GM21825 (cell line): ENCODE measurements around the gene MYL12B.
A peak's percentile ranks its signal among the peaks of the same experiment; 100 is the strongest.
"Not testable (repeated sequence)": the region's sequence is repeated elsewhere in the genome, so short reads cannot be mapped to it uniquely, and the experiment has no call there.

ENCODE experiments used
- ATAC-seq: cut with Tn5 transposase; IDR thresholded peaks from one replicate; pipeline ENCODE4 v1.9.1; 2021; ENCODE audit warnings: mild to moderate bottlenecking, moderate library complexity; ENCODE audit not compliant: unreplicated experiment

Gene MYL12B

DNA sequence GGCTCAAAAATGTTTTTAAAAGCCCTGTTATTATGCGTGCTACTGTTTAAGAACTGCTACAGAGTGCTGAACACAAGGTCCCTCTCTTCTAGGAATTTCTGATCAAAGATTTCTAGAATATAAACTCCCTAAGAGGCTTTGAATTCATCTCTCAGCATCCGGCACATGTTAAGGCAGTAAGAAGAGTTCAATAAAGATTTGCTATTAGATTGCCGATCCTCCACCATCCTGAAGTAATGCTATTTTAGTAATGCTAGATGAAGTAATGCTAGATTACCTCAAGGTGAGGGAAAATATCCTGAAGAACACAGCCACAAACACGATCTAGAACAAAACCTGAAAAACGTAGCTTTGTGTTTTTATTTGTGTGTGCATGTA lies 949 bp upstream of the MYL12B start:
- no peak for ATAC-seq

DNA sequence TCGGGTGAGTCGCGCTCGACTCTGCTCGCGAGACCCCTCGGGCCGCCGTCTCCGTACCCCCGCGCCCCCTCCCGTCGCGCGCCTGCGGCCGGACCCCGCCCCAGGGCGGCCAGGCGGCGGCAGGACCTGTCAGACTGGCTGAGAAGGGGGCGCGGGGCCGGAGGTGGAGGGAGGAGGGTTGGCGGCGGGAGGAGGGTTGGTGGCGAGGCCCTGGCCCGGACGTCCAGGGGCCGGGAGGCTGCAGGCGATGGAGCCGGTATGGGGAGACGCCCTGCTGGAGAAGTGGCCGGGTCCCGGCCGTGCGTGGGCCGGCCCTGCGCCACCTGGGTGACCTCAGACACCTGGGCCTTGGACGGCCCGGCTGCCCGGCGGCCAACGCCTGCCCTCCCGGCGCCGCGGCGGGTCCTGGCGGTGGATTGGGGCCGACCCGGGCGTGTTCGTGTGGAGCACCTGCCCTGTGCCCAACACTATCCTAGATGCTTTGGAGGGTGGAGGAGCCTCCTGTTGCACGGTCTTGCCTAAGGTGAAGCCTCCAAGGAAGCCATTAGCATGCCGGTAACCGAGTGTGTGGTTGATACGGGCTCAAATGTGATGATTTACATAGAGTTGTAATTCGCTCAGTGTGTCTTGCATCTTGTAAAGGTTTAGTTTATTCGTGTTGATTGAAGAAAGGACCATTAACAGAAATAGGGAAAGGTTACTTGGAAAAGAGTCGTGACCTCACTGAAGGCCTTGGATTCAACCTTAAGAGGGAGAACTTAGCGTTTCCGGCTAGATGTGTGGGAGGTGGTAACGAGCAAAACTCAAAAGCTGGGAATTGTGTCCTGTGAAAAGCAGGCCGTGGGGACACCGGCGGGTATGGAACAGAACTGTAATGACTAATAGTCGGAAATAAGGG lies 550 bp downstream of the MYL12B start:
- peak; percentile 35 for ATAC-seq

DNA sequence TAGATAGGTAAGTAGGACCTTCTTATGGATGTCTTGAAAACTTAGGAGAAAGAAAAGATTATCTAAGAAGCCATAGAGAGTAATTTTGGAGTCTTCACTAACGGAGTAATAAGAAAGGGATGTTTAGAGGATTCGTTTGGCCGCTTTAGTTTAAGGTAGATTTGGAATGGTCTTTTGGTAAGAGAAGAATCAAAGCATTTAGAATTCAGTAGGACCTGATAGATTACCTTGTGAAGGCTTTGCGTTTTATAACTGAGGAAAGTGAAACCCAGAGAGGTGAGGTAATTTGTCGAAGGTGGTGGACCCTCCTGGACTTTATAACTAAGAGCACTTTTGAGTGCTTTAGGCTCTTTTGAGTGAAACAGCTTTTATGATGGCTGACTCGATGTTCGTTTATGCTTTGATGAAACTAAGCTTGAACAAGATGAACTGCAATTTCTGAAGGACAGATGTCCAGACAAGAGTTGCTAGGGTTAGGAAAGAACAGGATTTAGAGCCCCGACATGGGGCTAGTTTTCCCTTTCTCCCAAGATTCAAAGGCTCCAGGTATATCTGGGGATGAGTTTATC lies 1.3 kb downstream of the MYL12B start:
- no peak for ATAC-seq

DNA sequence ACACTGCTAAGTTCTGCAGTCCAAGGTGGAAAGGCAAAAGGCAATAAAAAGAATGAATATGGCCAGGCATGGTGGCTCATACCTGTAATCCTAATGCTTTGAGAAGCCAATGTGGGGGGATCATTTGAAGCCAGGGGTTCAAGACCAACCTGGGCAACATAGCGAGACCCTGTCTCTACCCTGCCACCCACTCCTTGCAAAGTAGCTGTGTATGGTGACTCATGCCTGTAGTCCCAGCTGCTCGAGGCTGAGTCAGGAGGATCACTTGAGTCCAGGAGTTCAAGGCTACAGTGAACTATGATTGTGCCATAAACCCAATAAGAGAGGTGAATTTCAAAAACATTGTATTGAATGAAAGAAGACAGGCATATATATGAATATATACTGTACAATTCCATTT lies 2.4 kb downstream of the MYL12B start:
- no peak for ATAC-seq

DNA sequence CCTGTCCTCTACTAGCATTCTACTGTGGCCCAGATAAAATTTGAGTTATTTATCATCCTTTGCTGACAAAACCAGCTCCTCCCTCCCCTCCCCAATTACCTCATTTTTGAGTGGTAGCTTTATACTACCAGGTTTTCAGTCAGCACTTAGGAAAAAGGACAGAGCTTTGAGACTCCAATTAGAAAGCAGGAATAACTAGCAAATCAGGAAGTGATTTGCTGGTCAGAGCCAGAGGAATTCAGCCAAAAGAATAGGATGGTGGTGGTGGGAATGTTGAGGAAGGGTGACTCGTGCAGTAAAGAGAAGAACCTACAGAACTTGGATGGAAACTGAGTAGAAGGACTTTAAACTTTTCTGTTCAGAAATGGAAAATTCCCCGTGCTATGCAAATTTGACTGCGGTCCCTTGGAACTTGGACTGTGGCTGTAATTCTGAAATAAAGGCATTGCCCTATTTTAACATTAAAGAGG lies 3.7 kb downstream of the MYL12B start:
- ATAC-seq, result no peak

DNA sequence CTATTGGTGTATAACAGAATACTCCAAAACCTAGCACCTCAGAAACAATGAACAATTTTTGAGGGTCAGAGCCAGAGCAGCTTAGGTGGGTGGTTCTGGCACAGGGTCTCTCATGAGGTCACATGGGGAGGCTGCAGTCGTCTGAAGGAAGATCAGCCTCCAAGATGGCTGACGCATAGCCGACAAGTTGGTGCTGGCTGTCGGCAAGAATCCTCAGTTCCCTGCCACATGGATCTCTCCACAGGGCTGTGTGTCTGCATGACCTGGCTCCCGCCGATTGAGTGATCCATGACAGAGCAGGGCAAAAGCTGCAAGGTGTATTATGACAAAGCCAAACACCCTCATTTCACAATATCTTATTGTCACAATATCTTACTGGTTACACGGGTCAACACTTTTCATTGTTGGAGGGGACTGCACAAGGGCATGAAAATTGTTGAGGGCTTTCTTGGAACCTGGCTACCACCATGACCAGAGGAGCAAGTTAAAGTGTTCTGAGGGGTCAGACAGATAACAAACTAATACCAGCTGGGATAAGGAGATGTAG lies 4.2 kb downstream of the MYL12B start:
- ATAC-seq, result no peak

DNA sequence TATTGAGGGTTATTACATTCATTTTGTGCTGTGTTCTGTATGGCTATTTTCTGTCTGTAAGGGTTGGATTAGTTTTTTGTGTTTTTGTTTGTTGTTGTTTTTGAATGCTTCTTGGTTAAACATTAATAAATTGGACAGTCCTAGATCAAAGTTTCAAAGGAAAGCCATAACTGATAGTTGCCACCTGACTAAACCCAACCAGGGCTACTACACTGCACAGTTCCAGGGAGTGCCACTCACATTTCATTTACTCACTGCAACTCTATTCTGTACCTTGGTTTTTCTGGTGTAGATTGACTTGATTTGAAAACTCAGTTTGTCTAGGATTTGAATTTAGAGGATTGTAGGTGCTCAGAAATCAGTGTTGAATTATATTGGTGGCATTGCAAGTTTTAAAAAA lies 6.4 kb downstream of the MYL12B start:
- no peak for ATAC-seq

DNA sequence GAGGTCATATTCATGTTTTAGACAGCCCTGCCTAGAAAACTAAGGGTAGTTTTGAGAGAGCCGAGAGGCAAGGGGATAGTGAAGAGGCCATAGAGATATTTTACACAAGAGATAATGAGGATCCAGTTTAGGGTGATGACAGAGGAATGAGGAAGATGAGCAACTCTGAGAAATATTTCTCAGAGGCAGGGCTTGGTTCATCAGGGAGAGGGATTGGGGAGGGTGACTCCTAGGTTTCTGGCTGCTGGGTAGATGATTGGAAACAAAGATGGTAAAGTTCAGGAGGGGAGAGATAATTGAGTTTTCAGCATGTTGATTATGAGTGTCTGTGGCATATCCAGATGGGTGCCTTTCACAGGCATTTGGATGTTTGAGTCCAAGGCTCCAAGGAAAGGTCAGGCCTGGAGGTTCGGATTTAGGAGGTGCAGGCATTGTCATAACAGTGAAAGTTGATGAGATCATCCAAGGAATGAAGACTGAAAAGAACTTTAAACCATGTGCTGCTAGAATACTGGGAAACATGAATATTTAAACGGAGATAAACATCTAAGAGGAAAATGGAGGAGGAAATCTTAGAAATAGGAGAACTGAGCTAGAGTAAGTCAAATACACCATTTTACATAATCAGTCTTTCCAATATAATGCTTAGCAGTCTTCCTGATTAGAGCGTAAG lies 7.4 kb downstream of the MYL12B start:
- no peak for ATAC-seq

DNA sequence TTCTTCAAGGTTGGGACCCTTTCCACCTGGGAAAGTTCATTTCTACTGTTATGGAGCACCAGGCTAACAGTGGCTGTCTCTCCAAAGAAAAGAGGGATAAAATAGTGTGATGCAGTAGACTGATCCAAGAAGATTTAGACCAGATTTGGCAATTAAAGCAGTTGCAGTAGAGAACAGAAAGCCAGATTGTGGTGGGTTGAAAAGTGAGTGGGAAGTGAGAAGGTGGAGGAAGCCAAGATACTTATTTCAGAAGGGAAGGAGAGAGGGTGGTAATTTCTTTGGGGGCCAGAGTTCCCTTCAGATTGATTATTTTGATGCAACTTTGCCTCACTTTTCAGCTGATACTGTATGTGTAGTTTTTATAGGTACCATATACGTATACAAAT lies 8.0 kb downstream of the MYL12B start:
- ATAC-seq, result no peak

DNA sequence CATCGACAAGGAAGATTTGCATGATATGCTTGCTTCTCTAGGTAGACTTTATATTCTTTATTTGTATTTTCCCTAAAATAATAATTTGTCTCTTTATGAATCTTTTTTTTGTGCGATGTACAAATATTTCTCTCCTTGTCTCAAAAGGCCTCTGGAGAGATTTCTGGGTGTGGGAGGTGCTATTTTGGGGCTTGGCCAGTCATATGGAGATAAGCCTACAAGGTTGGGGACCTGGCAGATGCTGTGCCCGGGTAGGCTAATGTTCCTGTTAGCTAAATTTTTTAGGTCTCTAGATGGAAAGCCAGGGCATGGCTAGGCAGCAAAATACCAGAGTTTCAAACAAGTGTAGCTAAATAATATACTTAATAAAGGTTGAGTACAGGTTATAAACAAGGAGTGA lies 11.1 kb downstream of the MYL12B start:
- no peak for ATAC-seq

DNA sequence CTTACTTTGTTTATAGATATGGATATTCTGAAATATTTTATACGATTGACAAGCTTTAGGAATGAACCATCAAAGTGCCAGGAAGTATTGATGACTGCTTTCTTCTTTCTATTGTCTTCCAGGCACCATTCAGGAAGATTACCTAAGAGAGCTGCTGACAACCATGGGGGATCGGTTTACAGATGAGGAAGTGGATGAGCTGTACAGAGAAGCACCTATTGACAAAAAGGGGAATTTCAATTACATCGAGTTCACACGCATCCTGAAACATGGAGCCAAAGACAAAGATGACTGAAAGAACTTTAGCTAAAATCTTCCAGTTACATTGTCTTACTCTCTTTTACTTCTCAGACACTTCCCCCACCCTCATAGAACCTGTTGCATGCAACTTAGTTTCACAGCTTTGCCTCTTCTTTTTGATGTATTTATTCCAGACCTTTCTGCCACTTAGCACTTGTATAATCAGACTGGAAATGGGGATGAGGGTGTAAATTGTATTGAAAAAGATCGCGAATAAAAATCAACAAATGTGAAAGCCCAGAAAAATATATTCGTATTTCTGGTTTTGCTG lies 15.8 kb downstream of the MYL12B start:
- not testable (repeated sequence) for ATAC-seq

DNA sequence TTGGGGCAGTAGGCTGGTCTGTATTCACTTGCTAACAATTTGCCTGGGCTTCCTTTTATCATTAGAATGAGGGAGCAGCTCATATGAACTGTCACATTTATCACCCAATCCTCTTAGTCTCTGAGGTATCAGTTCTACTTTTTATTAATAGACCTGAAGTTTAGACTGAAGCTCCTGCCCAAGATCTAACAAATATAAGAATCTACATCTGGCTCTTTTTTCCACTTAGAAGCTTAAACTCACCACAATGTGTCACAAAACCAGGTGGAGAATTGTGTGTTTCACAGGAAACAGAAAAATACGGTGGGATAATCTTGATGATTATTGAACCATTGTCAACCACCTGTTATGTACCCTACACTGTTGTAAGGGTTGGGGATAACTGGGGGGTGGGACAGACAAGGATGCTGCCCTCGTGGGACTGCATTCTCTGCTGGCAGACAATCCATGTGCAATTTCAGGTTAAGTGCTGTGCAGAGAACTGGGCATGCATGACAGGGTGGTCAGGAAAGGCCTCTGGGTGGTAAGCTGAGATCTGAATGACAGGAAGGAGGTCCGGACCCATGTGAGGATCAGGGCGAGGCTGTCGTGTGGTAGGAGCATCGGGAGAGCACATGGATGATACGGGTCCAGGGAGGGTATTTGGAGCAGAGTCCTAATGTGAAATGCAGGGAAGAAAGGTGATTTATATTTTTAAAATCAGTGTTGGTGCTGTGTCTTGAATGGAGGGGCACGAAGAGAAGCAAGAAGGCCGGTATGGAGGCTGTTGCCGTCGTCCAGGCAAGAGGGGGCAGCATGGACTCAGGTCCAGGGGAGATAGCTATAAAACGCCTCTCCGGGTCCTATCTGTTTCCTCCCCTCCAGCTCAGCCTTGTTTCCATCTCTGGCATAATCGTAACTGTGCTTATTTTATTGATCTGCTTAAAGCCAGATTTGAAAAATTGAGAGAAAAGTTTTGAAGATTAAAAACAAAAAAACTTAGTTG lies 17.6 kb downstream of the MYL12B start:
- peak; percentile 76 for ATAC-seq

DNA sequence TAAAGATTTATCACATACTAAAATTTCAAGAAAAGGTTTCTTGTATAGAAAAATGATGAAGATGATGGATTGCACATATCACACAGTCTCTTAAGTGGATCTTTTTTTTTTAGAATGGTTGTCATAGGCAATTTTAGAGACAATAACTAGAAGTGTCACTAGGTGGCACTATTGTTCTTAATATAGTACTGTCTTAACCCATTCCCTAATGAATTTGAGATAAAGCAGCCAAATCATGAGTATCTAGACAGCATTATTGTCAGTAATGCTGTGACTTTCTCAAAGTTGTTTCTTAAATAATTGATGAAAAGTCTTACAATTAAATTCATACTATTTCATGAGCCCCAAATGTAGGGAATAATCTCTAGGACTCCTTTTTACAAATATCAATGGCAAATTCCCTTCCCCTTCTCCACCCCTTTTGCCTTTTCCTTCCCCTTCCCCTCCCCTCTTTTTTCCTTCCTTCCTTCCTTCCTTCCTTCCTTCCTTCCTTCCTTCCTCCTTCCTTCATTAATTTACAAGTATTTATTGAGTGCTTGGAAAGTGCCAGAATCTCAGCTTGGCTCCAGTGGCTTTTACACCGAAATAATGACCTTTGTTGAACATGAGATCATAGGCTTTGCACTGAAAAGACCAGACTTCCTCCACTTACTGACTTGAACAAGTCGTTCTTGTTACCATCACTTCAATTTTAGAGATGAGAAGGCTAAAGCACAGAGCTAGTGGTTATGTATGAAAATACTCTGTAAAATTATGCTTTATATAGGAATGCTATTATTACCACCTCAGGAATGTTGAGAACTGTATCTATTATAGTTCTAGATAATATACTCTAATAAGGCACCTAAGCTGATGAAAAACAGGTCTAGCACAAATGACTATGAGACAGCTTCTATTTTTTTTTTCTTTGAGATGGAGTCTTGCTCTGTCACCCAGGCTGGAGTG lies 19.8 kb downstream of the MYL12B start:
- no peak for ATAC-seq

DNA sequence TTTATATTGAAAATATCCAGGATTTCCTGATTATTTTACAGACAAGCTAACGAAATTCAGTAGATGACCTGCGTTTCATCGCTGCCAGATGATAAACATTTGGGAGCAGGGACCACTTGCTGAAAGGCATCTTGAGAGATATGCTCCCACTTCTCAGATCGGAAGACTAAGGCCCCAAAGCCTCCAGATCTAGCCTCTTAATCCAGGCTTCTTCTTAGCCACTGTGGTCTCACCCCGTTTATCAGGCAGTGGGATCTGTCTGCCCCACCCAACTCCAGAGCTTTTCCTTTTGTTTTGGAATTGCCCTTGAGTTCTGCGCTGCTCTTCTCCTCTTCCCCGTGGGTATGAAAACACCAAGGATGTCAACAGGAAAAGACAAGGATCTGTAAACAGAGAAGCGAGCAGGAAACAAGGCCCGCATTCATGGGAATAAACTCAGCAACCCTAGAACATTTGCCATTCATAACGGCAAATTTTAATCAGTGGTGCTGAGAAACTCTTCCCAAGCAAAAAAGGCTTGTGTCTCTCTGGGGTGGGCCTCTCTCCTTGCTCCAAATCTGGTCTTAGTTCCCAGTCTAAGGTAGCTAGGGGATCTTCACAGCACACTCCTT lies 21.4 kb downstream of the MYL12B start:
- ATAC-seq, result no peak

DNA sequence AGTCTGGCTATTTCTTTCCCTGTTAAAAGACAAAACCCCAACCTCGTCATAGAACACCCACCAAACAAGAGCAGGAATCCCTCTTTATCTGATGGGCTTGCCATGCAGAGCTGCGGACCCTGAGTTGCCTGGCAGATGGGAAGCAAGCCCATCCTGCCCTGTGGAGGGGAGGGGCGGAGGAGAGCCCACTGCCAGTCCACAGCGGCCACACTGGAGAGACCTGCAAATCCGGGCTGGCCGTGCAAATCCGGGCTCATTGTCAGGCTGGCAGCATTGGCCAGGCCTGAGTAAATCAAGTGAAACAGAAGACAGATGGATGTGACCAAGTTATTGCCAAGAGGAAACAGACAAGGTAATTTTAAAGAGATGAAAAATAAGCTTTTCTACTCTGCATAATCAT lies 22.0 kb downstream of the MYL12B start:
- no peak for ATAC-seq

DNA sequence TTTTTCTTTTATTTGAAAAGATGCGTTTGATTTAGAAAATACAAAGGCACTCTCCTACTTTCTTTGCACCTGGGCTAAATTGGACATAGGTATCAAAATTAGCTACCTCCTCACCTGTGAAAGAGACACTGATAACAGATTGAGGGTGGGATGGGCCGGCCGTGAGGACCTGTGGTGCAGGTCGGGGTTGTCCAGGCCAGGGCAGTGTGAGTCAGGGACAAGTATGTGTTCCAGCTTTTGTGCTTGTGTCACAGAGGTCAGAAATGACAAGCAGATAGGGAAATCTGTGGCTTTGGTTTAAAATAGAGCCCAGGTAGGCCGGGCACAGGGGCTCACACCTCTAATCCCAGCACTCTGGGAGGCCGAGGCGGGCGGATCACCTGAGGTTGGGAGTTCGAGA lies 22.6 kb downstream of the MYL12B start:
- no peak for ATAC-seq

DNA sequence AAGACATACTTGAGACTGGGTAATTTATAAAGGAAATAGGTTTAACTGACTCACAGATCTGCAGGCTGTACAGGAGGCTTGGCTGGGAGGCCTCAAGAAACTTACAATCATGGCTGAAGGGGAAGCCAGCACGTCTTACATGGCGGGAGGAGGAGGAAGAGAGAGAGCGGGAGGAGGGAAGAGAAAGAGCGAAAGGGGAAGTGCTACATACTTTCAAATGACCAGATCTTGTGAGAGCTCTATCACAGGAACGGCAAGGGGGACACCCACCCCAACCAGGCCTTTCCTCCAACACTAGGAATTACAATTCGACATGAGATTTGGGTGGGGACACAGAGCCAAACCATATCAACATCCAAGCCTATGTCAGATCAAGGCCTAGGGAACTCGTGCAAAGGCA lies 24.2 kb downstream of the MYL12B start:
- no peak for ATAC-seq

DNA sequence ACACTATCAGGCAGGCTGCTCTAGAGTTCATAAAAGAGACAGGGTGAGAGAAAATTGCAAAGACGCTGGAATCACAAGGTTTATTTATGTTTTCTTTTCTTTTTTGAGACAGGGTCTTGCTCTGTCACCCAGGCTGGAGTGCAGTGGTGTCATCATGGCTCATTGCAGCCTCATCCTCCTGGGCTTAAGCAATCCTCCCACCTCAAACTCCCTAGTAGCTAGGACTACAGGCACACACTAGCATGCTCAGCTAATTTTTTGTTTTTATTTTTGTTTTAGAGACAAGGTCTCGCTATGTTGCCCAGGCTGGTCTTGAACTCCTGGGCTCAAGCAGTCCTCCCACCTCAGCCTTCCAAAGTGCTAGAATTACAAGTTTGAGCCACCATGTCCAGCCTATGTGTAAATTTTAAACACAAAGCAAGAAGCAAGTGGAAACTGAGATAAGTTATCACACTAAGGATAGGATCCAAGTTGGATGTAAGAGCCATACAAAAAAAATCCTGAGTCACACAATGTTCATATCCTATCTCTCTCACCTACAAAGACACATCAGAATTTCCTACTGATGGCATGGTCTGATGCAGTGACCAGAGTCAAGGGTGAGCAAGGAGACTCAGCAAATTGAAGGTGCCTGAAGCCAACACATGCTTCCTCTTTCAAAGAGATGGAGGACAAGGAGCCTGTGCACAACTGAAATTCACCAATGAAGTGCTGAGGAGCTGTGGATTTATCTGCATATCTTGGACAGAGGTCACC lies 31.4 kb downstream of the MYL12B start:
- no peak for ATAC-seq
